Tibial nerve (tissue), 4 donors: ENCODE results near the gene TTLL13.

Source experiments
- CTCF ChIP-seq, 5 experiments: fragments of 200-600 bp in 3 of 5; fragments of 450-650 bp in 2 of 5; sonication (generic) in 3 of 5; IDR thresholded peaks; one replicate each; pipeline ENCODE4 v1.5.1; 2016 to 2019; ENCODE audit warnings: antibody characterized with exemption in 5 of 5, mild to moderate bottlenecking in 3 of 5, moderate library complexity in 2 of 5
- EP300 ChIP-seq, 2 donors: sonication (generic); formaldehyde crosslinking; IDR thresholded peaks; one replicate each; pipeline ENCODE4 v1.6.1; 2017; ENCODE audit warnings: antibody characterized with exemption in 2 of 2, mild to moderate bottlenecking in 1 of 2
- POLR2A ChIP-seq, 2 donors: fragments of 450-650 bp; IDR thresholded peaks; one replicate each; pipeline ENCODE4 v1.6.1; 2017; ENCODE audit warnings: antibody characterized with exemption in 2 of 2, mild to moderate bottlenecking in 2 of 2, moderate library complexity in 2 of 2

DNA sequence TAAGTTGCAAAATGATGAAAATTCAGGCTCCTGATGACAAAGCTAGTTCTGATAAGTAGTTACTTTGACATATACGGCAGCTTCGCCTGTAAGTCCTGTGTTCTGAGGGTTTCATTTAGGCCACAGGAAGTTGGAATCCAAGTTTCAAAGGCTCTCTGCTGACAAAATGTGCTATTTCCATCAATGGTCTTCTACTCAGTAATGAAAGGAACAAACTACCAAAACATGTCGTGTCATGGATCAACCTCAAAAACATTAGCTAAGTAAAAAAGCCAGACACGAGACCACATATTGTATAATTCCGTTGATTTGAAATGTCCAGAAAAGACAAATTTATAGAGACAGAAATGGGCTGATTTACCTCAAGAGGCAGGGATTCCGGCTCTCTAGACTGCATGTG lies 38.6 kb downstream of the TTLL13 start:
- TF ChIP-seq CTCF (IDR thresholded peaks at IDR 0.05) (no peak), POLR2A (IDR thresholded peaks at IDR 0.05) (no peak), EP300 (IDR thresholded peaks at IDR 0.05) (no peak)
